ENCODE measurements around the gene PEX5. TPM values are rescaled to one million over a fixed set of nuclear protein-coding genes. Genes with fewer than 3 reads are reported as not detected.
"Not testable (repeated sequence)": the region's sequence is repeated elsewhere in the genome, so short reads cannot be mapped to it uniquely, and the experiment has no call there.

Gene PEX5
- total and polyA plus RNA-seq, 11 donors: 9.7 to 45.9 (median 29.9) TPM

- H3K27me3 ChIP-seq: no peaks in the 10 kb centered on the region
- no peak overlapping the region for H3K4me3 ChIP-seq
- 98 to 99% (median 98%) methylated on average over 14 of the region's 14 CpGs for WGBS, 4 donors
- DNase-seq (no peak), ATAC-seq (no peak)
- peaks cover 5 to 72% (median 69%) of the 10 kb centered on the region in 9 donors for H3K36me3 ChIP-seq
- no peaks in the 10 kb centered on the region for H3K4me1 ChIP-seq
- H3K27ac ChIP-seq: no peak overlapping the region
- intact Hi-C loops (cut with DNase I): no loop called here
- H3K9me3 ChIP-seq: peaks cover 0 to 12% (median 0%) of the 10 kb centered on the region in 12 donors
- TF ChIP-seq CTCF (IDR thresholded peaks at IDR 0.05) (no peak), POLR2A (IDR thresholded peaks at IDR 0.05) (no peak)
Measured at GRCh38 chr12:7209958-7210357, 20.5 kb downstream of the PEX5 start.

- Histone ChIP-seq H3K9me3 (peaks cover 0 to 12% (median 0%) of the 10 kb centered on the region in 12 donors), H3K27ac (no peak overlapping the region), H3K4me3 (no peak overlapping the region), H3K4me1 (no peaks in the 10 kb centered on the region), H3K27me3 (no peaks in the 10 kb centered on the region), H3K36me3 (peaks cover 5 to 64% (median 63%) of the 10 kb centered on the region in 9 donors)
- TF ChIP-seq POLR2A (IDR thresholded peaks at IDR 0.05) (no peak), CTCF (IDR thresholded peaks at IDR 0.05) (no peak)
- DNase-seq (no peak), ATAC-seq (peak in 1 of 4 donors; percentile 22)
- intact Hi-C loops (cut with DNase I): no loop called here
- WGBS, 4 donors: 88 to 97% (median 95%) methylated on average over 6 of the region's 6 CpGs
Measured at GRCh38 chr12:7210642-7211151, 21.2 kb downstream of the PEX5 start.

GRCh38 chr12:7212678-7213077, 23.2 kb downstream of the PEX5 start:
- DNase-seq: no peak
- intact Hi-C loops (cut with DNase I): no loop called here
- TF ChIP-seq POLR2A (IDR thresholded peaks at IDR 0.05) (no peak), CTCF (IDR thresholded peaks at IDR 0.05) (no peak)
- Histone ChIP-seq H3K4me3 (no peak overlapping the region), H3K27ac (no peak overlapping the region), H3K36me3 (peaks cover 5 to 46% (median 43%) of the 10 kb centered on the region in 9 donors), H3K9me3 (peaks cover 0 to 12% (median 0%) of the 10 kb centered on the region in 12 donors), H3K27me3 (no peaks in the 10 kb centered on the region), H3K4me1 (no peaks in the 10 kb centered on the region)
- ATAC-seq: no peak
- 88 to 95% (median 93%) methylated on average over 2 of the region's 2 CpGs for WGBS, 4 donors

GRCh38 chr12:7213745-7214144, 24.3 kb downstream of the PEX5 start:
- H3K27ac ChIP-seq; H3K27me3 ChIP-seq; DNase-seq; H3K4me3 ChIP-seq; intact Hi-C loops (cut with DNase I); H3K4me1 ChIP-seq; ATAC-seq: not testable (repeated sequence)
- WGBS, 4 donors: no CpG with 5 or more reads among the region's 2 CpGs
- peaks cover 0 to 12% (median 0%) of the 10 kb centered on the region in 12 donors for H3K9me3 ChIP-seq
- H3K36me3 ChIP-seq: peaks cover 2 to 35% (median 32%) of the 10 kb centered on the region in 9 donors

Measured in heart left ventricle (tissue), 16 donors.